CD4-positive, CD25-positive, alpha-beta regulatory T cell (primary cell): ENCODE measurements around the gene EWSR1. TPM values are rescaled to one million over a fixed set of nuclear protein-coding genes. Genes with fewer than 3 reads are reported as not detected.
A peak's percentile ranks its signal among the peaks of the same experiment; 100 is the strongest.

ENCODE experiments used
- ATAC-seq, 2 donors: fragments of 150-1000 bp; cut with Tn5 transposase; one replicate each; pipeline ENCODE4 v1.10.0; 2021; ENCODE audit warnings: low read depth in 2 of 2, moderate number of reproducible peaks in 2 of 2, moderate library complexity in 1 of 2
- DNase-seq, 3 donors: peaks; one replicate each; pipeline versions ENCODE4 v3.0.0 to v3.0.0-alpha.2; 2012 to 2022; ENCODE audit warnings: mixed read lengths in 1 of 3
- H3K27ac ChIP-seq: one replicate; pipeline ENCODE4 v1.7.0; 2013; ENCODE audit warnings: mild to moderate bottlenecking, low read length; ENCODE audit not compliant: insufficient read depth, poor library complexity, severe bottlenecking
- H3K27me3 ChIP-seq: one replicate; pipeline ENCODE4 v1.7.0; 2013; ENCODE audit warnings: low read length; ENCODE audit not compliant: control insufficient read depth, insufficient read depth
- H3K36me3 ChIP-seq: one replicate; pipeline ENCODE4 v1.7.0; 2013; ENCODE audit warnings: mild to moderate bottlenecking, low read length, moderate library complexity; ENCODE audit not compliant: control insufficient read depth, insufficient read depth
- H3K4me1 ChIP-seq: 2 replicates; pipeline ENCODE4 v1.7.0; 2013; ENCODE audit warnings: mild to moderate bottlenecking, low read length; ENCODE audit not compliant: insufficient read depth, control insufficient read depth, poor library complexity, severe bottlenecking
- H3K4me3 ChIP-seq: one replicate; pipeline ENCODE4 v1.7.0; 2013; ENCODE audit warnings: low read depth, mild to moderate bottlenecking, low read length, moderate library complexity
- H3K9me3 ChIP-seq, 2 experiments: 1 replicate in 1 of 2; 2 replicates in 1 of 2; pipeline ENCODE4 v1.7.0; 2013; ENCODE audit warnings: low read length in 2 of 2, mild to moderate bottlenecking in 1 of 2, moderate library complexity in 1 of 2; ENCODE audit not compliant: control insufficient read depth in 2 of 2
- H3K27ac Mint-ChIP-seq, 3 donors: one replicate each; pipeline ENCODE4 v1.8.0; 2020 to 2022; ENCODE audit warnings: mild to moderate bottlenecking in 3 of 3, mixed read lengths in 3 of 3, moderate library complexity in 2 of 3
- H3K27me3 Mint-ChIP-seq: one replicate; pipeline ENCODE4 v1.8.0; 2022; ENCODE audit warnings: mild to moderate bottlenecking, mixed read lengths
- H3K36me3 Mint-ChIP-seq: one replicate; pipeline ENCODE4 v1.8.0; 2020; ENCODE audit warnings: mixed read lengths
- H3K4me1 Mint-ChIP-seq, 4 donors: one replicate each; pipeline ENCODE4 v1.8.0; 2020 to 2022; ENCODE audit warnings: mixed read lengths in 4 of 4, mild to moderate bottlenecking in 1 of 4
- H3K4me3 Mint-ChIP-seq, 4 donors: one replicate each; pipeline ENCODE4 v1.8.0; 2020 to 2022; ENCODE audit warnings: mild to moderate bottlenecking in 4 of 4, mixed read lengths in 4 of 4, moderate library complexity in 3 of 4
- H3K9me3 Mint-ChIP-seq, 7 donors: one replicate each; pipeline ENCODE4 v1.8.0; 2020 to 2022; ENCODE audit warnings: mixed read lengths in 7 of 7, mild to moderate bottlenecking in 3 of 7, moderate library complexity in 2 of 7
- polyA plus RNA-seq, 4 donors: library from polyadenylated mRNA; unstranded; fragments of 300-500 nt; fragmentation: Illumina TruSeq; gene quantifications; one replicate each; pipeline ENCODE4 v1.2.3, GENCODE V29; 2021
- total RNA-seq: library from RNA; stranded (reverse); gene quantifications from one replicate; pipeline ENCODE4 v1.2.3, GENCODE V29; 2022

EWSR1 gene
- total and polyA plus RNA-seq, 5 donors from 2014 or later, result 175 to 338 (median 198) TPM

- H3K27me3 ChIP-seq, result peaks cover 8% of the 10 kb centered on the region
- H3K36me3 ChIP-seq, result no peaks in the 10 kb centered on the region
- Mint-ChIP-seq H3K27ac (no peak overlapping the region), H3K27me3 (peaks cover 39% of the 10 kb centered on the region), H3K36me3 (no peaks in the 10 kb centered on the region), H3K9me3 (peaks cover 0 to 4% (median 0%) of the 10 kb centered on the region in 7 donors), H3K4me3 (no peak overlapping the region), H3K4me1 (peaks cover 0 to 24% (median 10%) of the 10 kb centered on the region in 4 donors)
- DNase-seq (no peak), ATAC-seq (peak; percentile 28 to 30)
- peaks cover 33% of the 10 kb centered on the region for H3K4me1 ChIP-seq
- no peak overlapping the region for H3K27ac ChIP-seq
- no peak overlapping the region for H3K4me3 ChIP-seq
- no peaks in the 10 kb centered on the region for H3K9me3 ChIP-seq
Observed at GRCh38 chr22:29310863-29311339, 42.8 kb downstream of the EWSR1 start.

- H3K4me1 Mint-ChIP-seq, result peaks cover 0 to 22% (median 10%) of the 10 kb centered on the region in 4 donors
- no peak overlapping the region for H3K27ac Mint-ChIP-seq
- H3K9me3 ChIP-seq, result no peaks in the 10 kb centered on the region
- no peaks in the 10 kb centered on the region for H3K36me3 ChIP-seq
- H3K9me3 Mint-ChIP-seq, result peaks cover 0 to 4% (median 0%) of the 10 kb centered on the region in 7 donors
- no peak overlapping the region for H3K4me3 Mint-ChIP-seq
- no peak overlapping the region for H3K4me3 ChIP-seq
- H3K4me1 ChIP-seq, result peaks cover 25% of the 10 kb centered on the region
- no peak for DNase-seq
- H3K36me3 Mint-ChIP-seq, result no peaks in the 10 kb centered on the region
- H3K27ac ChIP-seq, result no peak overlapping the region
- peaks cover 40% of the 10 kb centered on the region for H3K27me3 Mint-ChIP-seq
- ATAC-seq, result no peak
- peaks cover 7% of the 10 kb centered on the region for H3K27me3 ChIP-seq
Observed at GRCh38 chr22:29311464-29312217, 43.6 kb downstream of the EWSR1 start.

- ATAC-seq, result no peak
- peaks cover 21% of the 10 kb centered on the region for H3K4me1 ChIP-seq
- H3K36me3 ChIP-seq, result no peaks in the 10 kb centered on the region
- Mint-ChIP-seq H3K9me3 (peaks cover 0 to 2% (median 0%) of the 10 kb centered on the region in 7 donors), H3K36me3 (no peaks in the 10 kb centered on the region), H3K4me1 (peaks cover 0 to 19% (median 12%) of the 10 kb centered on the region in 4 donors), H3K27ac (no peak overlapping the region), H3K4me3 (peak overlapping the region in 1 of 4 donors; percentile 6), H3K27me3 (peaks cover 44% of the 10 kb centered on the region)
- H3K4me3 ChIP-seq, result no peak overlapping the region
- no peak for DNase-seq
- H3K9me3 ChIP-seq, result no peaks in the 10 kb centered on the region
- H3K27me3 ChIP-seq, result peaks cover 7% of the 10 kb centered on the region
- H3K27ac ChIP-seq, result no peak overlapping the region
Observed at GRCh38 chr22:29312218-29313125, 44.4 kb downstream of the EWSR1 start.

- no peak overlapping the region for H3K27ac Mint-ChIP-seq
- Histone ChIP-seq H3K27me3 (peaks cover 7% of the 10 kb centered on the region), H3K9me3 (no peaks in the 10 kb centered on the region), H3K27ac (no peak overlapping the region), H3K4me3 (no peak overlapping the region), H3K36me3 (no peaks in the 10 kb centered on the region), H3K4me1 (peaks cover 21% of the 10 kb centered on the region)
- no peak for ATAC-seq
- H3K9me3 Mint-ChIP-seq, result no peaks in the 10 kb centered on the region
- H3K27me3 Mint-ChIP-seq, result peaks cover 40% of the 10 kb centered on the region
- peak in 1 of 3 donors; percentile 47 for DNase-seq
- H3K36me3 Mint-ChIP-seq, result no peaks in the 10 kb centered on the region
- peaks cover 0 to 17% (median 12%) of the 10 kb centered on the region in 4 donors for H3K4me1 Mint-ChIP-seq
- H3K4me3 Mint-ChIP-seq, result no peak overlapping the region
Observed at GRCh38 chr22:29313126-29313575, 45.1 kb downstream of the EWSR1 start.

GRCh38 chr22:29313576-29314466 is 45.8 kb downstream of the EWSR1 start:
- no peaks in the 10 kb centered on the region for H3K36me3 Mint-ChIP-seq
- no peak overlapping the region for H3K27ac Mint-ChIP-seq
- peaks cover 0 to 17% (median 12%) of the 10 kb centered on the region in 4 donors for H3K4me1 Mint-ChIP-seq
- ATAC-seq (no peak), DNase-seq (peak in 1 of 3 donors; percentile 37)
- no peaks in the 10 kb centered on the region for H3K9me3 Mint-ChIP-seq
- H3K36me3 ChIP-seq, result no peaks in the 10 kb centered on the region
- H3K27ac ChIP-seq, result no peak overlapping the region
- H3K4me3 ChIP-seq, result no peak overlapping the region
- no peaks in the 10 kb centered on the region for H3K9me3 ChIP-seq
- H3K27me3 Mint-ChIP-seq, result peaks cover 40% of the 10 kb centered on the region
- H3K4me3 Mint-ChIP-seq, result peak overlapping the region in 2 of 4 donors; percentile 61 to 66
- peaks cover 7% of the 10 kb centered on the region for H3K27me3 ChIP-seq
- peaks cover 21% of the 10 kb centered on the region for H3K4me1 ChIP-seq

- Histone ChIP-seq H3K4me3 (no peak overlapping the region), H3K4me1 (peaks cover 21% of the 10 kb centered on the region), H3K9me3 (no peaks in the 10 kb centered on the region), H3K36me3 (no peaks in the 10 kb centered on the region), H3K27ac (no peak overlapping the region), H3K27me3 (peaks cover 7% of the 10 kb centered on the region)
- Mint-ChIP-seq H3K27me3 (peaks cover 40% of the 10 kb centered on the region), H3K27ac (no peak overlapping the region), H3K4me1 (peaks cover 0 to 17% (median 12%) of the 10 kb centered on the region in 4 donors), H3K4me3 (peak overlapping the region in 3 of 4 donors; percentile 35 to 66 (median 50)), H3K36me3 (no peaks in the 10 kb centered on the region), H3K9me3 (no peaks in the 10 kb centered on the region)
- ATAC-seq (no peak), DNase-seq (no peak)
Observed at GRCh38 chr22:29314537-29315285, 46.6 kb downstream of the EWSR1 start.
